ENCODE measurements around the gene ZNF184. TPM values are rescaled to one million over a fixed set of nuclear protein-coding genes. Genes with fewer than 3 reads are reported as not detected.

Gene ZNF184
- total RNA-seq, 4 donors from 2014 or later, result 5.0 to 9.0 (median 8.5) TPM

DNA sequence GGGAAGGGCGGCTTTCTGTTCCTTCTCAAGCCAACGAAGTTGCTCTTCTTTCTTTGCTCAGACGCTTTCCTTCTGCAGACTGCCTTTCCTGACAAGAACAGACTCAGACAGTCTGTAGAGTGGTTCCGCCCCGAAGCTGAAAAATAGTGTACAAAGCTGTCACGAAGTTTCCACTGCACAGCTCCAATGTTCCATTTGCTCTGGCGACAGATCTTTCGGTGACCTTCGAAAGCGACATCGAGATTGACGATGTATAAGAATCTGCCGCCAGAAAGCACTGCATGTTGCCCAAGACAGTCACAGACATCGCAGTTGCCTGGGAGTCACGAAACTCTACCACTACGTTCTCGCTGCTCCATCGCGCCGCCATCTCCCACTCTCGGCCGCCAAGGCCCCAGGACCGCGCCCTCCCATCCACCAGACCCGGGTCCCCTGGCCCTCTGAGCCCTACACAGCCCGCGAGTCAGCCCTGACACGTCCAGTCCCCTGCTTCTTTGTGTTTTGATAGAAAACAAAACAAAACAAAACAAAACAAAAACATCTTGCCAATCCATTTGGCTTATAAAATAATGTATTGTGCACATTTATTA, 42.1 kb upstream of the ZNF184 start:
- H3K4me3 ChIP-seq, result peak overlapping the region in 1 of 2 donors; percentile 29
- H3K9me3 ChIP-seq, result no peaks in the 10 kb centered on the region
- peaks cover 54% of the 10 kb centered on the region for H3K27me3 ChIP-seq
- H3K4me1 ChIP-seq, result peaks cover 0 to 18% (median 5%) of the 10 kb centered on the region in 3 donors
- 7 to 29% methylated on average over 6 to 10 of the region's 28 CpGs for WGBS, 2 donors (ENCODE audit: low coverage in 1 of 2)
- ATAC-seq, result no peak
- TF ChIP-seq, protein P1, sequence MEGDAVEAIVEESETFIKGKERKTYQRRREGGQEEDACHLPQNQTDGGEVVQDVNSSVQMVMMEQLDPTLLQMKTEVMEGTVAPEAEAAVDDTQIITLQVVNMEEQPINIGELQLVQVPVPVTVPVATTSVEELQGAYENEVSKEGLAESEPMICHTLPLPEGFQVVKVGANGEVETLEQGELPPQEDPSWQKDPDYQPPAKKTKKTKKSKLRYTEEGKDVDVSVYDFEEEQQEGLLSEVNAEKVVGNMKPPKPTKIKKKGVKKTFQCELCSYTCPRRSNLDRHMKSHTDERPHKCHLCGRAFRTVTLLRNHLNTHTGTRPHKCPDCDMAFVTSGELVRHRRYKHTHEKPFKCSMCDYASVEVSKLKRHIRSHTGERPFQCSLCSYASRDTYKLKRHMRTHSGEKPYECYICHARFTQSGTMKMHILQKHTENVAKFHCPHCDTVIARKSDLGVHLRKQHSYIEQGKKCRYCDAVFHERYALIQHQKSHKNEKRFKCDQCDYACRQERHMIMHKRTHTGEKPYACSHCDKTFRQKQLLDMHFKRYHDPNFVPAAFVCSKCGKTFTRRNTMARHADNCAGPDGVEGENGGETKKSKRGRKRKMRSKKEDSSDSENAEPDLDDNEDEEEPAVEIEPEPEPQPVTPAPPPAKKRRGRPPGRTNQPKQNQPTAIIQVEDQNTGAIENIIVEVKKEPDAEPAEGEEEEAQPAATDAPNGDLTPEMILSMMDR (IDR thresholded peaks at IDR 0.05), result no peak
- TF ChIP-seq POLR2AphosphoS5 (IDR thresholded peaks at IDR 0.05), result no peak
- TF ChIP-seq EP300 (IDR thresholded peaks at IDR 0.05), result no peak
- no peak for TF ChIP-seq POLR2A (IDR thresholded peaks at IDR 0.05)
- H3K27ac ChIP-seq, result no peak overlapping the region
- H3K36me3 ChIP-seq, result no peaks in the 10 kb centered on the region

- WGBS, 2 donors (ENCODE audit: low coverage in 1 of 2), result 90 to 95% methylated on average over 2 of the region's 2 CpGs
- Histone ChIP-seq H3K27me3 (peaks cover 72% of the 10 kb centered on the region), H3K9me3 (no peaks in the 10 kb centered on the region), H3K4me1 (peaks cover 0 to 8% (median 0%) of the 10 kb centered on the region in 3 donors), H3K4me3 (no peak overlapping the region), H3K27ac (no peak overlapping the region), H3K36me3 (no peaks in the 10 kb centered on the region)
- TF ChIP-seq POLR2A (IDR thresholded peaks at IDR 0.05), result no peak
- no peak for TF ChIP-seq POLR2AphosphoS5 (IDR thresholded peaks at IDR 0.05)
- TF ChIP-seq EP300 (IDR thresholded peaks at IDR 0.05), result no peak
- TF ChIP-seq, protein P1 (IDR thresholded peaks at IDR 0.05), result no peak
- ATAC-seq, result no peak
These were observed 39.6 kb upstream of the ZNF184 start for GRCh38 chr6:27512525-27512924.

- Histone ChIP-seq H3K27me3 (peaks cover 47% of the 10 kb centered on the region), H3K4me1 (peaks cover 0 to 18% (median 1%) of the 10 kb centered on the region in 3 donors), H3K9me3 (no peaks in the 10 kb centered on the region), H3K27ac (no peak overlapping the region), H3K36me3 (no peaks in the 10 kb centered on the region), H3K4me3 (no peak overlapping the region)
- TF ChIP-seq POLR2A (IDR thresholded peaks at IDR 0.05) (no peak), POLR2AphosphoS5 (IDR thresholded peaks at IDR 0.05) (no peak), EP300 (IDR thresholded peaks at IDR 0.05) (no peak)
- TF ChIP-seq, protein P1 (IDR thresholded peaks at IDR 0.05), result no peak
- ATAC-seq, result no peak
- WGBS, 2 donors (ENCODE audit: low coverage in 1 of 2), result 74 to 80% methylated on average over 5 to 9 of the region's 9 CpGs
These were observed 34.4 kb upstream of the ZNF184 start for GRCh38 chr6:27507041-27507956.

DNA sequence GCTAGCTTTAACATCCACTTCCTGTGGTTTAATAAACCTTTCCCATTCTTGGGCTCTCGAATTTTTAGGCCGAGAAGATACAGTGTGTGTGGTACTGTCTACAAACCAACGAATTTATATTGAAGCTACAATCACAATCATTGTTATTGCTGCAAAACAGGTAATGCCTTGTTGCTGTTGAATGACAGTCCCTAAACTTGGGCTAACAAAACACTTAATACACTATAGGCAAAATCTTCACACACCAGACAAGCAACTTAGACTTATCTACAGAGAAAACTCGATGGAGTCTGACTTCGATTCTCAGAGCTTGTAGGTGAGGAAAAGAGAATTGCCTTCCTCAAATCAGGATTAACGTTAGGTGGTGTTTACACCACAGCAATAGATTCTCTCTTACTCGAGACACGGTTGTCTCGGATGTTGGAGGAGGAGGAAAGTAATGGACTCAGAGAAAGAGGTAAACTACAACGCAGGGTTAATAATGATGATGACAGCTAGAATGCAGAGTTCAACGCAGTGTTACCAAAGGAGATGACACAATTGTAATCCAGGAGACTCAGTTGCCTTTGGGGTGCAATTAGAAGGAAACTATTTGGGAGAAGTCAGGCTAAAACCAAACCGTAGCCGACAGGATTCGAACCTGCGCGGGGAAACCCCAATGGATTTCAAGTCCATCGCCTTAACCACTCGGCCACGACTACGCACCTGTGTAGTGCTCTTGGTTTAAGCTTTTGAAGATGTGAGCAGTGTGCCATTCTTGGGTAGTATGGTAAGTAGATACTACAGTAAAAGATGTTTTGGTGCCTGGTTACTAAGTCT, 32.5 kb upstream of the ZNF184 start:
- H3K27ac ChIP-seq, result no peak overlapping the region
- ATAC-seq, result peak; percentile 52
- H3K9me3 ChIP-seq, result no peaks in the 10 kb centered on the region

More for the DNA sequence above, 32.5 kb upstream of the ZNF184 start:
- Histone ChIP-seq H3K36me3 (no peaks in the 10 kb centered on the region), H3K4me1 (peaks cover 0 to 19% (median 2%) of the 10 kb centered on the region in 3 donors), H3K4me3 (no peak overlapping the region), H3K27me3 (peaks cover 37% of the 10 kb centered on the region)
- 20 to 24% methylated on average over 14 to 20 of the region's 20 CpGs for WGBS, 2 donors (ENCODE audit: low coverage in 1 of 2)
- TF ChIP-seq POLR2AphosphoS5 (IDR thresholded peaks at IDR 0.05) (no peak), EP300 (IDR thresholded peaks at IDR 0.05) (no peak)

Measured in gastroesophageal sphincter (tissue), 4 donors.